Activated T-helper 1 cell treated with anti-CD3 and anti-CD28 coated beads, Interleukin-2, amount 50 U/mL, for 16 hours (primary cell): Measurements from ENCODE around the gene C5orf15.
"Not testable (repeated sequence)": the region's sequence is repeated elsewhere in the genome, so short reads cannot be mapped to it uniquely, and the experiment has no call there.

Source experiments
- DNase-seq, 2 donors: peaks; one replicate each; pipeline ENCODE4 v3.0.0-alpha.2; 2020; ENCODE audit warnings: low read depth in 1 of 2, low spot score in 1 of 2

The C5orf15 gene

DNA sequence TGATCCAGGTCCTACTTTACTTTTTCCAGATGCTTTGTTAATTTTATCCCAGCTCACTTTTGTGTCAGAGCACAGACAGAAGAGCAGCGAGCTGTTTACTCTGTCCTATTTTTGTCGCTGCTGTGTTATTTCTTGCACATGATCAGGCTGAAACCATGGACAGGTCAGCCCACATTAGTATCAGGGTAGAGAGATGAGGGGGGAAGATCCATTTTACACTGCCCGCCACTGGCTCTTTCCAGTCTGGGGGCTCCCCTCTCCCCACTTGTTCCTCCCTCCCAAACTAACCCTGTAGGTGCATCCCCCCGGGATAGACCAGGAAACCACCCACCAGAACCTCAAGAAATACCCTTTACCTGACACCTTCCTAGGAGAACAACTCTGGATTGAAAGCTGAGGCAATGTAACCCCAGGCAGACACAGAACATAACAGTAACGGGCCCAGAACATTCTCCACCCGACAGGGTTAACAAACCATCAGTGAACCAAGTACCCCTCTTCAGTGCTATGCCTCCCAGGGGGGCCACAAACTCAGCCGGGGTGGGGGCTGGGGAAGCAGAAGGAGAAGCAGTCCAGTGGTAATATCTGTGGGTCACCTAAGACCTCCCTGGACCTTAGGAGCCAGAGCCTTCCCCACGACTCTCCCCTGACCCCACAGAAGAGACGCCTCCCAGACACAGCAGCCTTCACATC, 26.0 kb upstream of the C5orf15 start:
- DNase-seq, result no peak

DNA sequence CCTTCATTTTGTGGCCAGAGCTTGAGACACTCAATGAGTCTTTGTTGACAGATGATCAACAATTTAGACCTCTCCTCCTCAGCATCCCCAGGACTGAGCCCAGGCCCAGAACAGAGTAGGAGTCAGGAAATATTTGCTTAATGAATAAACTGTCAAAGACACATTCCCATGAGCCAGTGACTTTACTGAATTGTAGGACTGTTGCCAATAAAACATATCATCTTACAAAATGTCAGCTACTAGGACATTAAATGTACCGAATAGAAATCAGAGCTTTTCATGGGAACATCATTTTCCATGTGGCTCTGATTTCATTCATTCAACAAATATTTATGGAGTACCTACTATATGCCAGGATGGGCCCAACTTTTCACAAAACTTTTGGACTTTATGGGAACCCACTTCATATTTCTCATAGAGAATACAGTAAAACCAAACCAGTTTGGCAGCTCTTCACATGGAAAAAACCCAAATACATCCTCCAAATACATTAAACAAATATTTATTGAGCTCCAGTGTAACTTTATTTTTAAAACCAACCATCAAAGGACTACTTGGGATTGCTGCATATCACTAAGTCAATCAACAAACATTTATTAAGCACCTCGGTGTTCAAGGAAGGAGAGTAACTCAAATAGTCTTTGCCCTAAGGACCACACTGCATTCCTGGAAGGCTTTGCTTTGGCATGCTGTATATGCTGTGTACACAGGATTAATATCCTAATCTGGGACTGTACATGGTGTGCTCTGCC, 24.9 kb upstream of the C5orf15 start:
- DNase-seq, result no peak

DNA sequence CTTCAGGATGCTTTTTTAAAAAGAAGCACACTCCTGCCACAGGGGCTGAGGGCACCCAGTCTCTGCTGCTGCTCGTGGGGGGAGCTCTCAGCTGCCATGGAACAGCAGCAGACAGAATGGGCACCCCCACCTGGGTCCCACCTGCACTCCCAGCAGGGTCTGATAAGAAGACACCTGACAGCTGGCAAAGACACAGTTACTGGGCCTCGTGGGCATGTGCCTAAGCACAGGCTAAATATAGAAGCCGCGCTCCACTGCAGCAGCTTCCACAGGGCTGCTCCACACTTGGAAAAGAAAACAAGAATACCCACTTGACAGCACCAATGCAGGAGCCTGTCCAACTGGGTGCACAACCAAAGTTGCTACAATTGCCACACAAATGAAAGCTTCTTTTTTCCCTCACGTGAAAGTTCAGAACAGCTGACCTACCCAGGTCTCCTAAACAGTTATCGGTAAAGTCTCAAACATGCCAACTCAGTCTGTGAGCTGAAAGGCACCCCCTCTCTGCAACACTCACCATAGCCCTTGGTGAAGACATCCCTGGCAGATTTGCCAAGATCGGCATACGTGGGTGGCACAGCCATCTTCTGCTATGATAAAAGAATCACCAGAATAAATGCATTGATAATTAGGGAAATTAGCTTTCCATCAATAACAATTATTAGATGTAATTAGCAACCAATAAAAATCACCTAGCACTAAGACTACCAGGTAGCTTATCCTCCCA, 24.2 kb upstream of the C5orf15 start:
- no peak for DNase-seq

DNA sequence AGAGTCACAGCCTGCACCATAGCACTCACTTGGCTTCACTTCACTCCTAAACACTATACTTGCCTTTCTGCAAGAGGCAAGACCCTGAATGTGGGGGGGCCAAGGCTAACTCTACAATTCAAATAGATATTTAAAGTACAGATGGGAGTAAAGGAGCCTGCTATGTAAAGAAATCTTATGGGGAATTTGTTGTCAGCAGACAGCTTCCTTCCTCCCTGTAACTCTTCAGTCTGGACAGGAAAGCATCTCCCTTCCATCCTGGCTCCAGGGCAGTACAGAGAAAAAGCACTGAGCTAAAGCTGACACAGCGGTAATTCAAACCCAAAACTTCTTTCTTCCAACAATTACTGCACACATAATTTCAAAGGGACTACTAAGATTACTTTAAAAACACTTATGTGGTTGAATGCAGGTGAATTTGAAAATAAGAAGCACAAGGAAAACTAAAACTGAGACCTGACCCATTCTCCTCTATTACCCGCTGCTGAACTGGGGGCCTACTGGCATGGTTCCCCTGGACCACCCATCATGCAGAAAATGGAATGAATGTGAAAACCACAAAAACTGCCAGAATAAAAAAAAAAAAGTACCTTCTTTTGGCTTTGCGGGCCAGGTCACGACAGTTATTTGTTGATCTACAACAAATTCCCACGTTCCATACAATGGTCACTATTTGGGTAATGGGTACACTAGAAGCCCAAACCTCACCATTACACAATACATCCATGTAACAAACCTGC, 22.9 kb upstream of the C5orf15 start:
- no peak for DNase-seq

DNA sequence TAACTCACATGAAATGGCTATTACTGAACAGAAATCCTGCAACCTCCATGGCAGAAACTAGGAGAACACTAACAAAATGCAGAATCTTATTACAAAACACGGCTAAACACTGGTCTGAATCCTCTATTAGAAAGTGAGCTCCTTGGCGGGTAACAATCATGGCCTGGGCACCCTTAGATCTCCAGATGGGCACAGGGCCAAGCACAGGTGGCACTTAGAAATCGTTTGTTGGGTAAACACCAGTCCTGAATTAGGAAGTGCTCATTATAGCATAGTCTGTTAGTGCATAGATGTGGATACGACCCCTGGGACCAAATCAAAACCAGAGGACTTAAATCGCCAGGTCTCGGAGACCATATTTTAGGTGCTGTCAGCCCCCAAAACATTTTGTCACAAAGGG, 22.0 kb upstream of the C5orf15 start:
- DNase-seq, result no peak

DNA sequence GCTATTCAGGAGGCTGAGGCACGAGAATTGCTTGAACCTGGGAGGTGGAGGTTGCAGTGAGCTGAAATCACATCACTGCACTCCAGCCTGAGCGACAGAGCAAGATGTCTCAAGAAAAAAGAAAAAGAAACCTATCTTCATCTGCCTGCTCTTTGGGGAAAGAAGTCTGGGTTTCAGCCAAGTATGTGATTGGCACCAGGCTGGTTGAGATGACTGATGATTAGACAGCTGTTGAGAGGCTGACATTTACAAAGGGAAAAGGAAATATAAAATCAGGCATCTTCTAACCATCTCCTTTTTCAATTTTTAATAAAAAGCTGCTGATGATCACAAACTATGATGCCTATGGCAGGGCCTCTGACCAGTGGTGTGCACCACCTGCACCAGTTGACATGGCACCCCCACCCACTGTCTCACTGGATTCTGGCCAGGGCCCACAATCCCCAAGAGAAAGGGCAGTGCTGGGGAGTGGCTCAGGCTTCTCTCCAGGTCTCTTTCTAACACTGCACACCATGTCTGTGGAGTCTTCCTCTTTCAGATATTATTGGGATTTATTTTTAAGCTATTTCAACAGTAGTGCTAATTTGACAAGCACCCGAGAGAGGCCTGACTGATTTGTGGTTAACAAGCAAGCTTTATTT, 17.2 kb upstream of the C5orf15 start:
- no peak for DNase-seq

DNA sequence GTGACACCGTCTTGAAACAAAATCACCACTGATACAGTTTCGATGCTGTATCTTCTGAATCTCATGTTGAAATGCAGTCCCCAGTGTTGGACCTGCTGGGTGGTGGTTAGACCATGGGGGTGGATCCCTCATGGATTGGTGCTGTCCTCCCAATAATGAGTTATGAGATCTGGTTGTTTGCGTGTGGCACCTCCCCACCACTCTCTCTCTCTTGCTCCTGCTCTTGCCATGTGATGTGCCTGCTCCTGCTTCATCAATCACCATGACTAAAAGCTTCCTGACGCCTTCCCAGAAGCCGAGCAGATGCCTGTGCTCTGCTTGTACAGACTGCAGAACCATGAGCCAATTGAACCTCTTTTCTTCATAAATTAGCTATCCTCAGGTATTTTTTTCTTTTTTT, 15.2 kb upstream of the C5orf15 start:
- DNase-seq, result no peak

DNA sequence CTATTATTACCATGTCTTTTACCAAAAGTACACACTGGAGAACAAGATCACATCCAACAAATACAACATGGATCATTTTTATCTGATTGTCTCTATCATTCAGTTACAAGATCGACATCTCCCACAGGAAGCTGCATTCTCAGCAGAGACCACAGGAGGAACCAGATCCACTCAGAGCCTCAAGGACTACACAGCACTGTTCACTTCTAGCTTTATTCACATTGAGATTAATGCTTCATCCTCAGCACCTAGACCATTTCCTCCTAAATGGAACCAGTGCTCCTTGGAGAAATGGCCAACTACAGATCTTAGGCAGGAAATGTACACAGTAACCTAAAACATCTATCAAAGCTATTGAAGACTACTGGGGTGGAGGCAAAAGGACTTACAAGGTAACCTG, 13.3 kb upstream of the C5orf15 start:
- no peak for DNase-seq

DNA sequence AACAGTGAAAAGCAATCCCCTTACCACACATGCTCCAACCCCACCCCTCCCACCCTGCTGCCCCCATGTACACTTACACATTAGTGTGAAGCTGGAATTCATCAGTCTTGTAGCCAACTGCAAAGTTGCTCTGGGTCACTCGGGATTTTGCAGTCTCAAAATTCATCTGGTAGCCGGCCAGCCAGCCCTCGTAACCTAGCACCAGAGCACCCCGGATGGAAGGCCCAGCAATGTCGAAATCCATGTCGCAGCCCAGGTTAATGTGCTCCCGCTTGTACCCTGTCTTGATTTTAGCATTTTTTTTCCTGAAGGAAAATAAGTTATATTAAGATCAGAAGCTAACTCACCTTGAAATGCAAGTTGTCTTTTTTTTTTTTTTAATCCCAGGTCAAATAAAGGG, 12.2 kb upstream of the C5orf15 start:
- no peak for DNase-seq

DNA sequence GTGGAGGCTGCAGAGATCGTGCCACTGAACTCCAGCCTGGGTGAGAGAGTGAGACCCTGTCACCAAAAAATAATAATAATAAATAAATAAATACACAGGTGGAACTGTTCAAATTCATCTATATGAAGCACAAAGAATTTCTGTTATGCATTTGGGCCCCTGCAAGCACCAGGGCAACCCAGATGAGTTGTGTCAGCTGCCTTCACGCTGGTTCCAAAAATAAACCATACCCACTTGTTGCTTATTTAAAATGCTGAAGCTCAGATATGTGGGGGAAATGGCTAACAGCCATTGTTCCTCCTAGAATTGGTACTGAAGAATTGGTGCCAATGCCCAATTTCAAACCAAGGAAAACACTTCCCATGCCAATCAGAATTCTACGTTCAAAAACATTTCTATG, 10.5 kb upstream of the C5orf15 start:
- DNase-seq, result no peak

DNA sequence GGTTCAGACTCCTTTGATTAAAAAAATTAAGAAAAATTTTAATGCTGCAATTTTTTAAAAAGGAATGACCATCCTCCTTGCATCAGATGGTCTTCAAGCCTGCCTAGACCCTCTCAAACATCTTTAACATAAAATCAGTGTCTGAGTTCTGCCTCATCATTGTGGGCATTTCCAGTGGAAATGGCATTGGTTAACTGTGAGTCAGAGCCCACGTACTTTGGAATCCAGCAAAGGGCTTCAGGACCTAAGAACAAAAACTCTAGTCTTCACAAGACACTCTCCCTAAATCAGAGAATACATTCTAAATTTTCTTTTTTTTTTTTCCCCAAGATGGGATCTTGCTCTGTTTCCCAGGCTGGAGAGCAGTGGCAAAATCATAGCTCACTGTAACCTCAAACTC, 9.4 kb upstream of the C5orf15 start:
- DNase-seq, result no peak

DNA sequence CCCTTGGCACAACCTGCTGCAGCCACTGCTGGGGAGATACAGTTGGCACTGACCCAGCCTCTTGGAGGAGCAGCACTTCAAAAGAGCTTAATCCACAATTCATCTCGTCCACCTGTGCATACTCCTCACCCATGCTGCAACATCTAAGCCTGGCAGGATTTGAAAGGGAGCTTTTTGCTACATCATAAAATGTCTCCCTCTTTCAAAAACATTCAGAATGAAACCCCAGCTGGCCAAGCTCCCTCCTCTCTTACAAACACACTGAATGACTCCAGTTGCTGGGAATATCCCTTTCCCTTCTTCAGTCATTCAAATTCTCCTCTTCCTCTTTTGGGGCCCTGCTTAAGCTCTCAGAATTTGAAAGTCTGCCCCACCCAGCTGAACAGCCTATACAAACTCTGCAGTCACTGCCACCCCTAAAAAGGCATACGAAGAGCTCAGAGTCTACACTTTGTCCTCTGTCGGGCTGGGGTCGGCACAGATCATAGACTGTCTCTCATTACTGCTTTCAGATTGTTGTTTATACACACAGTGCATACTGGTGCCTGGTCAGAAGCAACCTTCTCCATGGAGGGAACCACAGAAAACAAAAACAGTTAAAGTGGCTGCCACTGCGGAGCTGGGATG, 8.8 kb upstream of the C5orf15 start:
- DNase-seq, result no peak

DNA sequence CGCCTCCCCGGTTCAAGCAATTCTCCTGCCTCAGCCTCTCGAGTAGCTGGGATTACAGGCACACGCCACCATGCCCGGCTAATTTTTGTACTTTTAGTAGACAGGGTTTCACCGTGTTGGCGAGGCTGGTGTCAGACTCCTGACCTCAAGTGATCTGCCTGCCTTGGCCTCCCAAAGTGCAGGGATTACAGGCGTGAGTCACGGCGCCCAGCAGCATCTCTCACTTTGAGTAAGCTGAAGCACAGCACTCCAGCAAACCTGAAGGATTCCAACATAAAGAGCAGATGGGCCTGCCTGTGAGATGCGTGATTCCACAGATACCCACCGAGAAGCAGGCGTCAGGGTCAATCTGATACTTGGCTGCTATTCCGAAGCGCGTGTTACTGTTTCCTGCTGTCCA, 7.1 kb upstream of the C5orf15 start:
- DNase-seq, result not testable (repeated sequence)

DNA sequence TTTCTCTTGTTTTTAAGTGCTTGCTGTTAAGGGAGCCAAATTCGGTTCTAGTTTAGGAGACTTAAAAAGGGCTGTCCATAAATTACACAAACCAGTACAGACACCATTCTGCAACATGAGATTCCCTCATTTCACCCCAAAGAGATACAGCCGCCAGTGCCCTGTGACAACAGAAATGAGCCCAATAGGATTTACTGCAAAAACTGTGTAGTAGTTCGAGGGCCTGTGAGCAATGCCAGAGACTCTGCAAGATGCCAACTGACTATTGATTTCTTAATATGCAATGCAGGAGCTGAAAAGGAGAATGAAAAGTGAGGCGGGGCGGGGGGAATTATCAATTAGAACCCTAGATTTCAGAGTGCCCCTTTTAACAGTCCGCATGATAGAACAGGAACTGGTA, 5.7 kb upstream of the C5orf15 start:
- no peak for DNase-seq

DNA sequence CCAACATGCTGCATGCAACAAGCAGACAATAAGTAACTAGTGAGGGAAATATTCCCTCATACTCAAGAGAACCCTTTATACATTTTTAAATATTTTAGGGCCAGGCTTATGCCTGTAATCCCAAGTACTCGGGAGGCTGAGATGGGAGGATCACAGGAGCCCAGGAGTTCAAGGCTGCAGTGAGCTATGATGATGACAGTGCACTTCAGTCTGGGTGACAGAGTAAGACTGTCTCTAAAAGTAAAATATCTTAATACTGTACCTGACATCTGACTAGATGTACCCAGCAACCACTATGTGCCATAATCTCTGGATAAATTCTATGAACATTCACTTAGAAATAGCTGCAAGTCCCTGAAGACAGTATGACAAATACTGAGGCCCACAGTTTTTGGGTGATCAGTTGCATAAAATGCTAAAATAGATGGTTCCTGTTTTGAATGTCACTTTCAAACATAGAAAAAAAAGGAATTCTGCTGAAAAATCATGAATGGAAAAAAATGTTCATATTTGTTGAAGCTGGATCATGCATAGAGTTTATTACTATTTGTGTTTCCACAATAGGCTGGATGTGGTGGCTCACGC, 2.0 kb upstream of the C5orf15 start:
- DNase-seq, result no peak

DNA sequence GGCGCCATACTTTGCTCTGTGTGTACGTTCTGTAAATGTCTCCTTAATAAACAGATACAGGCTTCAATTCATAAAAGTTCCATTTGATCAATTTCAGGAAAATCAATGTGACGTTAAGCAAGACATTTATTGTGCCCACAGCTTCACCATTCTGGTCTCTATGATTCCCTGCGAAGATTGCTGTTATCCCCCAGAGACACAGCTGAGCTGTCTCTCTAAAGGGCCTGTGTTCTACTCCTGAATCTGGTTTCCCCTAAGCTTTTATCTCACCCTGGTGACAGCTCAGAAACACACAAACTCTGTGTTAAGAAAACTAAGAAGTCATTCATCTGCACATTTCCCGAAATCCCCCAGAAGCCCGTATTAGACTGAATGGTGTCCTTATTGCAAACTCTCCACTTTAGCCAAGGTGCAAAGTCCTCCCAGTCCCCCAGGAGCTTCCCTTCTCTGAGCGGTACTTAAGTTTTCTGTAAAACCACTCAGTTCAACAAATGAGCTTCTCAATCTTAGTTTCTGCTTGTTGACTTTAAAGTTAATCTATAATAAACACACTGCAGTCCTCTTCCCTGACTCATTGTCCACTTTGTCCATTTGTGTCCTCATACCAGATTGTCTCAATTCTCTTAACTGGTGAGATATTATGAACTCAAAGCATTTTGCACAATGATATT, 1.4 kb upstream of the C5orf15 start:
- DNase-seq, result no peak

DNA sequence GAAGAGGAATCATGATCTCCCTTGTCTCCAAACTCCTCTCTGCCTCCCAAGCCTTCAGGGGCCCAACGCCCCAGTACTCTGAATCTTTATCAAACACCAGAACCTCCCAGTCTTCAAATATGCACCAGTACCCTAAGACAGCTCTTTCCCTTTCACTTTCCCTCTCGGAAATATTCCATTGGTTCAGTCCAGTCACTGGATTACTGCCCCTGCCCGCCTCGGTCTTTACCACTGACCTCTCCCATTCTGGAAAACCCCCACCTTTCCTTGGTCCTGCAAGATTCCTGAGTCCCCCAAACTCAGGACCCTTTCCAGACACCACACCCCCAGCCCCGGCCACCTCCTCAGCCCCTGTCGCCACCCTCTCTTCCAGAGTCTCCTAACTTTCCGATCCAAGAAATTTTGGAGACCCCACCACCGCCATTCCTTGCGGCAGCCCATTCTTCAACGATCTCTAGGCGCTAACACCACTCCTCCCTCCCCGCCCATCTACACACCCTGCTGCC, 674 bp downstream of the C5orf15 start:
- DNase-seq, result no peak

DNA sequence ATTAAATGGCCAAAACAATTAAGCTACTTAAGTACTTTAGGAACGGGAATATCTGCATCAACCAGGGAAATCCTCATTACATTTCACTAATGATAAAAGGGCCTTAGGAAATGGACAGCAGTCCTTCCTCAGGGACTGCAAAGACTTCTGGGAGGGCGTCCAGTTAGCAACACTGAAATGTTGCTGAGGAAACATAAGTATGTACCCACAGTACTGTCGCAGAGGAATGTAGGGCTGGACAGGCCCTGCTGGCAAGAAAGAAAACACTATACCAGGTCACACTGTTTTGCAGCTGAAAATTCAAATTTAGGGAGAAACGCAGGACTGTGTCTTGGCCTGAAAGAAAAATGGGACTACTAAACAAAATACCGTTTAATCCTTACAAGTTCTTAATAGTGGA, 1.3 kb downstream of the C5orf15 start:
- DNase-seq, result no peak

DNA sequence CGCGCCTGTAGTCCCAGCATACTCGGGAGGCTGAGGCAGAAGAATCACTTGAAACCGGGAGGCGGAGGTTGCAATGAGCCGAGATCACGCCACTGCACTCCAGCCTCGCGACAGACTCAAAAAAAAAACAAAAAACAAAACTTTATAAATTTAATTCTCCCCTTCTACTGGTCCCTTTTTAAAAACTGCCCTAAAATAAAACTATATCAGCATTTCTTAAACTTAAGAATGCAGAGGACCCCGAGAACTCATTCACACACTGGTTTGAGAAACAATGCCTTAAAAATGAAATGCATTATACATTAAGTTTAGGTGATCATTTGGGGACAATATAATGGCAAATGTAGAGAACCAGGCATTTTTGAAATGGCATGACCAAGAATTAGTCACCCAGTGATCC, 2.3 kb downstream of the C5orf15 start:
- DNase-seq, result no peak
